H1 (cell line): ENCODE data around the gene KCNQ1.

Experiments
- ATF3 ChIP-seq: IDR thresholded peaks from 2 replicates; pipeline ENCODE4 v1.6.1; 2011; ENCODE audit warnings: low read depth, mild to moderate bottlenecking, low read length; ENCODE audit not compliant: insufficient read depth
- CREB1 ChIP-seq: IDR thresholded peaks from 2 replicates; pipeline ENCODE4 v1.6.1; 2012; ENCODE audit warnings: inconsistent platforms
- CTCF ChIP-seq, 3 experiments: IDR thresholded peaks; 1 replicate in 2 of 3; 2 replicates in 1 of 3; pipeline versions ENCODE4 v1.5.1 to v1.6.1; 2011; ENCODE audit warnings: low read length in 3 of 3, mild to moderate bottlenecking in 3 of 3, inconsistent platforms in 2 of 3, low read depth in 1 of 3, moderate library complexity in 1 of 3; ENCODE audit not compliant: insufficient read depth in 1 of 3; ENCODE audit errors: control extremely low read depth in 1 of 3
- EP300 ChIP-seq, 2 experiments: IDR thresholded peaks; 1 replicate in 1 of 2; 2 replicates in 1 of 2; pipeline ENCODE4 v1.6.1; 2011 to 2012; ENCODE audit warnings: low read depth in 2 of 2, low read length in 2 of 2, mild to moderate bottlenecking in 2 of 2, borderline replicate concordance in 1 of 2, inconsistent platforms in 1 of 2, moderate library complexity in 1 of 2
- EZH2 ChIP-seq: fragments of 200-600 bp; sonication (generic); IDR thresholded peaks from 2 replicates; pipeline ENCODE4 v1.7.1; 2012; ENCODE audit warnings: low read depth, mild to moderate bottlenecking, moderate library complexity, low read length, inconsistent platforms; ENCODE audit not compliant: severe bottlenecking
- HDAC2 ChIP-seq, 2 experiments: fragments of 300-600 bp in 1 of 2; sonication (generic) in 1 of 2; IDR thresholded peaks; 2 replicates each; pipeline ENCODE4 v1.6.1; 2011 to 2012; ENCODE audit warnings: low read depth in 2 of 2, low read length in 2 of 2, mild to moderate bottlenecking in 2 of 2, moderate library complexity in 2 of 2, borderline replicate concordance in 1 of 2, inconsistent platforms in 1 of 2
- HDAC6 ChIP-seq: IDR thresholded peaks from one replicate; pipeline ENCODE4 v1.7.1; 2012; ENCODE audit warnings: low read depth, mild to moderate bottlenecking, inconsistent platforms, low read length, moderate library complexity
- KDM5A ChIP-seq: fragments of 200-600 bp; IDR thresholded peaks from 2 replicates; pipeline ENCODE4 v1.7.1; 2012; ENCODE audit warnings: mild to moderate bottlenecking, low read length, inconsistent platforms, mixed read lengths
- MAX ChIP-seq: IDR thresholded peaks from 2 replicates; pipeline ENCODE4 v1.6.1; 2012; ENCODE audit warnings: inconsistent platforms
- POLR2A ChIP-seq, 2 experiments: IDR thresholded peaks; 1 replicate in 1 of 2; 2 replicates in 1 of 2; pipeline ENCODE4 v1.6.1; 2011; ENCODE audit warnings: low read depth in 2 of 2, low read length in 2 of 2, mild to moderate bottlenecking in 2 of 2; ENCODE audit errors: control extremely low read depth in 1 of 2
- POU5F1 ChIP-seq: IDR thresholded peaks from 2 replicates; pipeline ENCODE4 v1.6.1; 2011; ENCODE audit warnings: low read depth, mild to moderate bottlenecking, low read length, moderate library complexity
- RNF2 ChIP-seq: fragments of 200-900, 300-1000 bp; sonication (generic); IDR thresholded peaks from 2 replicates; pipeline ENCODE4 v1.7.1; 2016; ENCODE audit warnings: borderline replicate concordance, low read depth, mild to moderate bottlenecking, antibody characterized with exemption, low read length; ENCODE audit not compliant: poor library complexity, severe bottlenecking; ENCODE audit errors: missing control alignments
- SIX5 ChIP-seq: IDR thresholded peaks from 2 replicates; pipeline ENCODE4 v1.6.1; 2011; ENCODE audit warnings: mild to moderate bottlenecking, low read depth, low read length
- SP1 ChIP-seq: IDR thresholded peaks from 2 replicates; pipeline ENCODE4 v1.6.1; 2011; ENCODE audit warnings: low read depth, low read length

- TF ChIP-seq CTCF (IDR thresholded peaks at IDR 0.05; ENCODE audit: control extremely low read depth in 1 of 3, insufficient read depth in 1 of 3, low read depth in 1 of 3, low read length in 3 of 3): no peak
- no peak for TF ChIP-seq SIX5
- no peak for TF ChIP-seq KDM5A
- no peak for TF ChIP-seq ATF3
- no peak for TF ChIP-seq EZH2
- TF ChIP-seq SP1: no peak
- TF ChIP-seq HDAC6: no peak
- TF ChIP-seq CREB1: no peak
- no peak for TF ChIP-seq POU5F1
- no peak for TF ChIP-seq EP300 (IDR thresholded peaks at IDR 0.05; ENCODE audit: borderline replicate concordance in 1 of 2, low read depth in 2 of 2, low read length in 2 of 2)
- TF ChIP-seq RNF2: no peak
- no peak for TF ChIP-seq MAX
- TF ChIP-seq HDAC2 (IDR thresholded peaks at IDR 0.05; ENCODE audit: borderline replicate concordance in 1 of 2, low read depth in 2 of 2, low read length in 2 of 2): no peak
- no peak for TF ChIP-seq POLR2A (IDR thresholded peaks at IDR 0.05; ENCODE audit: control extremely low read depth in 1 of 2, low read depth in 2 of 2, low read length in 2 of 2)
These were observed 5.0 kb upstream of the KCNQ1 start for GRCh38 chr11:2439820-2440219.
